GM19372 (cell line): ENCODE data around the gene CD2AP.
A peak's percentile ranks its signal among the peaks of the same experiment; 100 is the strongest.
"Not testable (repeated sequence)": the region's sequence is repeated elsewhere in the genome, so short reads cannot be mapped to it uniquely, and the experiment has no call there.

Source experiments
- ATAC-seq: cut with Tn5 transposase; IDR thresholded peaks from one replicate; pipeline ENCODE4 v1.9.1; 2021; ENCODE audit warnings: mild to moderate bottlenecking, low read depth, moderate library complexity; ENCODE audit not compliant: unreplicated experiment

Gene CD2AP, protein sequence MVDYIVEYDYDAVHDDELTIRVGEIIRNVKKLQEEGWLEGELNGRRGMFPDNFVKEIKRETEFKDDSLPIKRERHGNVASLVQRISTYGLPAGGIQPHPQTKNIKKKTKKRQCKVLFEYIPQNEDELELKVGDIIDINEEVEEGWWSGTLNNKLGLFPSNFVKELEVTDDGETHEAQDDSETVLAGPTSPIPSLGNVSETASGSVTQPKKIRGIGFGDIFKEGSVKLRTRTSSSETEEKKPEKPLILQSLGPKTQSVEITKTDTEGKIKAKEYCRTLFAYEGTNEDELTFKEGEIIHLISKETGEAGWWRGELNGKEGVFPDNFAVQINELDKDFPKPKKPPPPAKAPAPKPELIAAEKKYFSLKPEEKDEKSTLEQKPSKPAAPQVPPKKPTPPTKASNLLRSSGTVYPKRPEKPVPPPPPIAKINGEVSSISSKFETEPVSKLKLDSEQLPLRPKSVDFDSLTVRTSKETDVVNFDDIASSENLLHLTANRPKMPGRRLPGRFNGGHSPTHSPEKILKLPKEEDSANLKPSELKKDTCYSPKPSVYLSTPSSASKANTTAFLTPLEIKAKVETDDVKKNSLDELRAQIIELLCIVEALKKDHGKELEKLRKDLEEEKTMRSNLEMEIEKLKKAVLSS

DNA sequence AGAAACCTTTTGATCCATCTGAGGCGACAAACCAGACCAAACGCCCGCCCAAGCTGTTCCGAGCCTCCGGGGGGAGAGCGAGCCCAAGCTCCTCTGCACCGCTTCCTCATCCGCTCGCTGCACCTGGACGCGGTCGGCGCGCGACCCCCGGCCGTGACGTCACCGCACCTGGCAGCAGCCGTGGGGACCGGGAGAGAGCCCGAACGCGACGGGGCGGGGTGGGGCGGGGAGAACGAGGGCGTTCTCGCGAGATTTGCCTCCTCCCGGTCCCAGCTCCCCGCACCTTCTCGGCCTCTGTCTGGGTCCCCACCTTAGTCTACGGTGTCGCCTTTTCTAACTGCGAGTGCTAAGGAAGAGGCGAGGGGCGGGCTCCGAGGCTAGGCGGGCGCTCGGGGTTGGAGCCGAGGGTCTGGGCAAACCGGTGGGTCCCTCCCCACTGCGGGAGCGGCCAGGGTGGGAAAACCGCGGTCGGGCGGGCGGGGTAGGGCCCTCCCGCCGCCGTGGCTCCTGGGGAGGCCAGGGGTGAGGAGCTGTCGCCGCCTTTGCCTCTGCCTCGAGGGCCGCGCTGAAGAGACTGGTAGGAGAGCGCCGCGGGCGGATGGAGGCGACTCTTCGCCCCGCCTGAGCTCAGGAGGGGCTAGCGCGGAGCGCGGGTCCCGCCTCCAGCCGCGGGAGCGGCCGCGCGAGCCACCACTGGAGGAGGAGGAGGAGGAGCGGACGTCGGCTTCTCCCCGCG is at the start of gene CD2AP:
Gene CD2AP, plus strand, starts transcription at position 293 of the 736 bp plus-strand sequence. CDS start 456 bp downstream, outside the sequence.
- peak; percentile 70 for ATAC-seq

DNA sequence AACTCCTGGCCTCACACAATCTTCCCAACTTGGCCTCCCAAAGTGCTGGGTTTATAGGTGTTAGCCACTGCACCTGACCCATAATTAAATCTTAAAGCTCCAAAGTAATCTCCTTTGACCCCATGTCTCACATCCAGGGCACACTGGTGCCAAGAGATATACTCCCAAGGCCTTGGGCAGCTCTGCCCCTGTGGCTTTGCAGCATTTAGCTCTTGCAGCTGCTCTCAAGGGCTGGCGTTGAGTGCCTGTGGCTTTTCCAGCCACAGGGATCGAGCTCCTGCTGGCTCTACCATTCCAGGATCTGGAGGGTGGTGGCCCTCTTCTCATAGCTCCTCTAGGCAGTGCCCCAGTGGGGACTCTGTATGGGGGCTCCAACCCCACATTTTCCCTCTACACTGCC is 49.3 kb upstream of the CD2AP start:
- no peak for ATAC-seq

DNA sequence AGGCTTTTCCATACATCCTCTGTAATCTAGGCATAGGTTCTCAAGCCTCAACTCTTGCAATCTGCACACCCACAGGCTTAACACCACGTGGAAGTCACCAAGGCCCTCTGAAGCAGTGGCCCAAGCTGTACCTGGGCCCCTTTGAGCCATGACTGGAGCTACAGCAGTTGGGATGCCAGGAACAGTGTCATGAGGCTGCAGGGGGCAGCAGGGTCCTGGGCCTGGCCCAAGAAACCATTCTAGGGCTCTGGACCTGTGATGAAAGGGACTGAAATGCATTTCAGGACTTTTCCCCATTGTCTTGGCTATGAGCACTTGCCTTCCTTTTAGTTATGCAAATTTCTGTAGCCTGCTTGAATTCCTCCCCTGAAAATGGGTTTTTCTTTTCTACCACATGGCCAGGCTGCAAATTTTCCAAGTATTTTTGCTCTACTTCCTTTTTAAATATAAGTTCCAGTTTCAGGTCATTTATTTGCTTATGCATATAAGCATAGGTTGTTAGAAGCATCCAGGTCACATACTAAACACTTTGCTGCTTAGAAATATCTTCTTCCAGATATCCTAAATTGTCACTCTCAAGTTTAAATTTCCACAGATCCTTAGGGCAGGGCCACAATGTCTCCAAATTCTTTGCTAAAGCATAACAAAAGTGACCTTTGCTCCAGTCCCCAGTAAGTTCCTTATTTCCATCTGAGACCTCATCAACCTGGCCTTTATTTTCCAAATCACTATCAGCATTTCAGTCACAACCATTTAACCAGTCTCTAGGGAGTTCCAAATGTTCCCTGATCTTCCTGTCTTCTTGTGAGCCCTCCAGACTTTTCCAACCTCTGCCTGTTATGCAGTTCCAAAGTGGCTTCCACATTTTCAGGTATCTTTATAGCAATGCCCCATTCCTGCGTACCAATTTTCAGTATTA is 48.6 kb upstream of the CD2AP start:
- ATAC-seq, result no peak

DNA sequence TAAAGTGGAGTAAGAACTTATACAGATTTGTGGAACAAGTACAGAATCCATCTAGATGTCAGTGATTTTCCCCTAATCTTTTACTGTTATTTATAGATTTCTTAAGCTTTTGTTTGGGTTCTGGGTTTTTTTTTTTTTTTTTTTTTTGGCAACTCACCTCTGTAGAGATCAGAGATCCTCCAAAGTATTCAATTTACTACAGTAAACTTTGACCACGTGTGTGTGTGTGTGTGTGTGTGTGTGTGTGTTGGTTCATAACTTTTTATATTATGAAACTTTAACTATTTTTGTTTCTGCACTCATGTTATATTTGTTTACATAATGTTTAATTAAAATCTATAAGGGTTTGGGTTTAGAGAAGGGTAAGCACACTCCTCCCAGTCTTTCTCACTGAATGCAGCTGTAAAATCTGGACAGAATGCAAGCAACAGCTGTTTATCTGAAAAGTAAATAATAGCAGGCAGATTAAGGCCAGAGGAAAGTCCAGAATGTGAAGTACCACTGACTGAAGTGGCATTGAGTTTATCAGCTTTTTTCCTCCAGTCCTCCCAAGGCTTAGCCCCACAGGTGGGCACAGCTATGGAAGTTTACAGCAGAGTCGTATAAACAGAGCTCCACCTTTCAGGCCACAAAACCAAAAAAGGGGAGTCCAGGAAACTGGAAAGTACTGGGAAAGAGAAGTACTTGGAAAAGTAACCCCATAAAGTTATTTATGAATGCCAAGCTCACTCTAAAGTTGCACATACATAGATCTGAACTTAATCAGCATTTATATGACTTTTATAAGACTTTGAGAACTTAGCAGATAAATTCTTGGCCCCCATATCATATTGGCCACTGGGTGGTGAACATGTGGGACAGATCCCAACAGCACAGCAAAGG is 43.0 kb upstream of the CD2AP start:
- ATAC-seq, result no peak

- ATAC-seq, result no peak
Observed at GRCh38 chr6:47435254-47435612, 42.4 kb upstream of the CD2AP start.

DNA sequence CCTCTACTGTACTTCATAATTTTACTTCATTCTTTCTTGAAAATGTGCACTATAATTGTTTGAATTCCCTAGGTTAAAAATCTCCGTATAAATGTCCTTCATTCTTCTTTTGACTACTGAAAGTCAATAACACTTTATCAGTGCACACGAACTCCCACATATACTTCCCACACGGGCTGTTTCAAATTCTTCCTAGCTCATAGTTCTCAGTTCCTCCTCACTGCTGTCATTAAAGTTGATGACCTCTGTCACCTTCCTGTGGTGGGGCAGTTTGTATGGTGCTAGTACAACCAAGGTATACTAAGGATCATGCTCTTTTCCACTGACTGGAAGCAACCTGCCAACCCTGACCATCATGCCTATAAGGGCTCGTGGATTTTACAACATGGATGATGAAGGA is 40.0 kb upstream of the CD2AP start:
- peak; percentile 31 for ATAC-seq

DNA sequence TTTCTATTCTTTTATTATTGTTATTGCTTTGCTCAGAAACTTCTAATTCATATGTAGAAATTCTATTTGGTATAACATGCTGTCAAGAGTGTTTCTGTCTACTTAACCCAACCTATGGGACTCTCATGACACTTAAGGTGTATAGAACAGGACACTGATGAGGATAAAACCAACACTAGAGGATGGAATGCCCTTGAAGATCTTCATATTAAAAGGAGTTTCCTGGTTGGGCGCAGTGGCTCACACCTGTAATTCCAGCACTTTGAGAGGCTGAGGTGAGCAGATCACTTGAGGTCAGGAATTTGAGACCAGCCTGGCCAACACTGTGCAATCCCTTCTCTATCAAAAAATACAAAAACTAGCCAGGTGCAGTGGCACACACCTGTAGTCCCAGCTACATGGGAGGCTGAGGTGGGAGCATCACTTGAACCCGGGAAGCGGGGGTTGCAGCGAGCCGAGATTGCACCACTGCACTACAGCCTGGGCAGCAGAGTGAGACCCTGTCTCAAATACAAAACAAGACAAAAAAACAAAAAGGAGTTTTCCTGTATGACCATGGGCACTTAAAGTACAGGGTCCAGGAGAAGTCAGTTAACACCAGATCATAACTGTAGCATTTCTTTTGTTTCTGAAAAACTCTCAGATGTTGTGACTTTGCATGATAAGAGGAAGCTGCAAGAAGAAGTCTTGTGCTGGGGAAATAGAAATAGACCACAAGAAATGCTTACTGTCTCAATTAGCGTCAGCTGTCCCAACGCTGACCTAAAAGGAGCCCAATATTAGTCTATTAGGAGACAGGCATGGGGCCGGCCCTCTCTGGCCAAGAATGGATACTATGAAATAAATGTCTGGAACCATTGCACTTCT is 38.9 kb upstream of the CD2AP start:
- peak; percentile 64 for ATAC-seq

- ATAC-seq, result peak; percentile 15
Observed at GRCh38 chr6:47439348-47439668, 38.3 kb upstream of the CD2AP start.

DNA sequence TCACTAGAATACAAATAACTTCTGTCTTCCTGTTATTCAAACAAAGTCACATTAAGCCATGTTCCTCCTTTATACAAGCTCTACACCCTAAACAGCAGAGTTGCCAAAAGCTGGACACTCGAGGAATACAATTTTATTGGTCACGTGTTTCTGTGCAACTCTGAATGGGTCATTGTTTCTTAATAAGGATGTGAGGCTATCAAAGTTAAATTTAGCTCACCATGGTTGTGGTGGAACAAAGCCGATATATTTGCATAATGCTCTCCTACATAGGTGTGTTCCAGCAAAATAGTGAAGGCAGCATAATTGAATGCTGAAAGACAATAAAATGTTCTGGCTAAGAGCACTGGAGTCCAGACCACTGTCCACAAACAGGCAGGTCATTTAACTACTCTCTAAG is 36.9 kb upstream of the CD2AP start:
- peak; percentile 73 for ATAC-seq

GRCh38 chr6:47444964-47445363 is 32.6 kb upstream of the CD2AP start:
- ATAC-seq, result not testable (repeated sequence)

DNA sequence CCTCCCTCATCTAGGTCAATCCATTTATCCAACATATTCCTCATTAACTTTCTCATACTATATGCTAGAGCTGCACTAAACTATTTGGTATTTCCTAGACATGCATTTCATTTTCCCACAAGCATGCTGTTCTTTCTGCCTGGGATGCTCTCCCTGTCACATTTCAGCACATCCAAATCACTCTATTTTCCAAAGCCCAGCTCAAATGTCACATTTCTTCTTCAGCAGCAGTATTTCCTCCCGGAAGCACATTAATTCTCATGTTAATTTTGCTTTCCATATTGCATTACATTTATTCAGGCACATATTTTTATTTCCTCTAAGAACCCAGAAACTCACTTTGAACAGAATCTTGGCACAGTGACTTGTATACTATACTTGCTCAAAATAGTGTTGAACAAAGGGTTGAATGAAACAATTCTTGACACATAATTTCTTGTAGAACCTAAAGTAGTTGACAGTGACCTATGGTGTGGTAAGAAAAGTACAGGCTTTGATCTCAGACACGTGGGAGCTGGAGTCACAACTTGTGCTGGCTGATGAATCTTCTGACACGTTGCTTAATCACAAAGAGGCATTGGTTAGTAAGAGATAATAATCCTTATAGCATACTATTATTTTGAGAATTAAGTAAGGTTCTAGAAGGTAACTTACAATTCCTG is 30.8 kb upstream of the CD2AP start:
- ATAC-seq, result no peak

- ATAC-seq, result no peak
Observed at GRCh38 chr6:47447722-47448121, 29.9 kb upstream of the CD2AP start.

GRCh38 chr6:47451162-47451561 is 26.4 kb upstream of the CD2AP start:
- no peak for ATAC-seq

DNA sequence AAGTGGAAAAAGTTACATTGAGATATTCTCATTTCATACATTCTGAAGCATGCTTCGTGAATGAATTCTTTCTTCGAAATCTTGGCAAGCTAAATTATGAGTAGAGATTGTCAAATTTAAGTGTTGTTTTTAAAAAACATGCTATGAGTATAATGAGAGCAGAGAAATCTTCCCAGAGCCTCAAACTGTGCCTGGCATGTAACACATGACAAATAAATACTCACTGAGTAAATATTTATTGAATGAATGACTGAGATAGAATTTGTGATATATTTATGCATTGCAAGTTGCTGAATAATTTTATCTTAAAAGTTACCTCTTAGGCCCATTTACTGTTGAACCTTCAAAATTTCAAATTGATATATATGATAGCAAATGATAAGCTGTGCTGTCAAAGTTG is 24.7 kb upstream of the CD2AP start:
- ATAC-seq, result no peak

DNA sequence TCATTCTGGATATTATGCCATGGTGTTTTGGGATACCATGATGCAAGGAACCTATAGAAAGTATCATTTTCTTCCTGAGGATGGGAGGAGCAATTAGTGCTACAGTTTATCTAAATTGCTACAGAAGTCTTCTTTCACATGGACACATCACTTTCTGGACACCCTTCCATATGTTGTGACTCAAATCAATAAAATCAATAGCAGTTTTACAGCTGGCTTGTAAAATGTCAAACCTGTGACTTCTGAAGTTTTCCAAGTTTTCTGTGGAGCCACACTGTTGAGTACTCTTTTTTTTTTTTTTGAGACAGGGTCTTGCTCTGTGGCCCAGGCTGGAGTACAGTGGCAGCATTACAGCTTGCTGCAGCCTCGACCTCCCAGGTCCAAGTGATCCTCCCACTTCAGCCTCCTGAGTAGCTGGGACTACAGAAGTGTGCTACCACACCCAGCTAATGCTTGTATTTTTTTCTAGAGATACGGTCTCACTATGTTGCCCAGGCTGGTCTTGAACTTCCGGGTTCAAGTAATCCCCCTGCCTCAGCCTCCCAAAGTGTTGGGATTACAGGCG is 24.1 kb upstream of the CD2AP start:
- ATAC-seq, result no peak

- no peak for ATAC-seq
Observed at GRCh38 chr6:47454713-47455396, 22.7 kb upstream of the CD2AP start.

- ATAC-seq, result peak; percentile 59
Observed at GRCh38 chr6:47455533-47456209, 21.9 kb upstream of the CD2AP start.
